Omental fat pad (tissue), 4 donors: ENCODE data around the gene MMP11. TPM values are rescaled to one million over a fixed set of nuclear protein-coding genes. Genes with fewer than 3 reads are reported as not detected.

Experiments
- ATAC-seq: fragments of 150-250 bp; one replicate; pipeline ENCODE4 v1.9.1; 2016; ENCODE audit warnings: mild to moderate bottlenecking, moderate library complexity; ENCODE audit not compliant: low FRiP score
- DNase-seq: peaks from one replicate; pipeline ENCODE4 v3.0.0-alpha.2; 2019; ENCODE audit warnings: low spot score
- total RNA-seq, 4 donors: library from RNA; depleted of rRNA; stranded (reverse); fragments of >200 nt; gene quantifications; one replicate each; pipeline ENCODE4 v1.1.0, GENCODE V29; 2016
- TF ChIP-seq, protein P1 (sequence below), 3 donors: fragments of 450-650 bp; IDR thresholded peaks; one replicate each; pipeline ENCODE4 v1.5.1; 2016 to 2017; ENCODE audit warnings: antibody characterized with exemption in 3 of 3, mild to moderate bottlenecking in 3 of 3, moderate library complexity in 2 of 3

MMP11 gene
- total RNA-seq, 4 donors from 2014 or later: 0.79 to 3.1 (median 2.1) TPM; not detected in 1

DNA sequence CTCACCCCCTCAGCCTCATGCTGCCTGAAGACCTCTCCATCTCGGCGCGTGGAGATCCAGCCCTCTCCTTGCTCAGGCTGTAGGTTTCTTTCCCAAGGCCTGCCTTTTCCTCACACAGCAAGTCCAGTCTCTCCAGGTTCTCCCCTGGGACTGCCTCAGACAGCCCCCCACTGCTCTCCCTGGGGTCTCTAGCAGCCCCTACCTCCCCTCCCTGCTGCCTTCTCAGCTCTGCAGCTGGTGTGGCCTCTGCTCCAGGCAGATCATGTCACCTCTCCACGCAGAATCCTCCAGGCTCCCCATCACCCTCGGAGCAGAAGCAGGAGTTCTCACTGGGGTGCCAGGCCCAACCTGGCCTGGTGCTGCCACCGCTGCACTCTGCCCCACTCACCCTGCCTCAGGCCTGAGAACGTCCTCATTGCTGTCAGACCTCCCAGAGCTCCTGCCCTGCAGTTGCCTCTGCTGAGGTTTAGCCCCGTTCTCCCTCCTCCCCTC, 29.3 kb downstream of the MMP11 start:
- TF ChIP-seq, protein P1, sequence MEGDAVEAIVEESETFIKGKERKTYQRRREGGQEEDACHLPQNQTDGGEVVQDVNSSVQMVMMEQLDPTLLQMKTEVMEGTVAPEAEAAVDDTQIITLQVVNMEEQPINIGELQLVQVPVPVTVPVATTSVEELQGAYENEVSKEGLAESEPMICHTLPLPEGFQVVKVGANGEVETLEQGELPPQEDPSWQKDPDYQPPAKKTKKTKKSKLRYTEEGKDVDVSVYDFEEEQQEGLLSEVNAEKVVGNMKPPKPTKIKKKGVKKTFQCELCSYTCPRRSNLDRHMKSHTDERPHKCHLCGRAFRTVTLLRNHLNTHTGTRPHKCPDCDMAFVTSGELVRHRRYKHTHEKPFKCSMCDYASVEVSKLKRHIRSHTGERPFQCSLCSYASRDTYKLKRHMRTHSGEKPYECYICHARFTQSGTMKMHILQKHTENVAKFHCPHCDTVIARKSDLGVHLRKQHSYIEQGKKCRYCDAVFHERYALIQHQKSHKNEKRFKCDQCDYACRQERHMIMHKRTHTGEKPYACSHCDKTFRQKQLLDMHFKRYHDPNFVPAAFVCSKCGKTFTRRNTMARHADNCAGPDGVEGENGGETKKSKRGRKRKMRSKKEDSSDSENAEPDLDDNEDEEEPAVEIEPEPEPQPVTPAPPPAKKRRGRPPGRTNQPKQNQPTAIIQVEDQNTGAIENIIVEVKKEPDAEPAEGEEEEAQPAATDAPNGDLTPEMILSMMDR (IDR thresholded peaks at IDR 0.05): no peak
- ATAC-seq (no peak), DNase-seq (no peak)

DNA sequence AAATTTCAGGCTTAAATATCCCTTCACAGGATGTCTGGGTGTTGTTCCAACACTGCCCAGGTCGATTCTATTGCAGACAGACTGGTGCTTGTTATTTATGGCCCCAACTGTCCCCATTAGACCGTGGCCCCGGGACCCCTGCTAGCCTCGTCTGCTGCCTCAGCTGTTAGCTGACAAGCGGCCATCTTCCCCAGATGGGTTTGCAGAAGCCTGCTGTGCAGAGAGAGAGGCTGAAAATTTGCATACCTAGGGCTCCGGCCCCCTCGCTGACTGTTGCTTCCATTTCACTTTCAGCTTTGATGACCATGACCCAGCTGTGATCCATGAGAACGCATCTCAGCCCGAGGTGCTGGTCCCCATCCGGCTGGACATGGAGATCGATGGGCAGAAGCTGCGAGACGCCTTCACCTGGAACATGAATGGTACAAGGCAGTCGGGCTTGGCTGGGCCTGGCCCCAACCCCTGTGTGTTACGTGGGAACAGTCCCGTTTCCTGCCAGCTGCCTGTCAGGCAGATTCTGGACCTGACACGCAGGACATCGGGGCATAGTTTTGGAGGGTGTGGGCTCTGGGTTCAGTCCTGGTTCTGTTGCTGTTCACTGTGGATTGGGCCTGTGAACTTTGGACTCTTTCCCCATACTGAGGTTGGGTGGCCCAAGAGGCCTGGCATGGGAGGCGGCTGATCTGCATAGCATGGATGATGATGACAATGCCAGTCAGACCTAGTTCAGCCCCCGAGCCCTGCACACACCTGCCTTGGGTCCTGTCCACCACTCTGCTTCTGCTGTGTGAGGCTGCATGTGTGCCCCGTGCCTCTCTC, 30.6 kb downstream of the MMP11 start:
- TF ChIP-seq, protein P1 (IDR thresholded peaks at IDR 0.05): no peak
- DNase-seq (no peak), ATAC-seq (no peak)

DNA sequence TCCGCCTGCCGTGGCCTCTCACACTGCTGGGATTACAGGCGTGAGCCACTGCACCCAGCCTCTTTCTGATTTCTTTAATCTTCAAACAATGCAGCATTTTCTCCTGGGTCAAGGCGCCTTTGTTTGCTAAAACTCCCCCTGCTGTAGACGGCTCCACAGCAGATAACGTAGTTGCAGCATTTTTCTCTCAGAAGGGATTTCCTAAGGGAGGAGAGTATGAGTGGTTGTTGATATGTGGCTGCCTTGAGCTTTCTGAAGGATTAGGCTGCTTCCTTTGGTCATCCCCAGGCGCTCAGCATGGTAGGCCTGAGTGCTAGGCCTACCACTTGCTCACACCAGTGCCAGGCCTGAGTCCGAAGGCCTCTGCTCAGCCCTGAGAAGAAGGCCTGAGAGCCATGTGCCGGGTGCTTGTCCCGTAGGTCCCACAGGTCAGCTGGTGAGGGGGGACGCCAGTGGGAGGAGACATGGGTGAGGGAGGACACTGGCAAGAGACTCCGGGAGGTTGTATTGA, 32.2 kb downstream of the MMP11 start:
- ATAC-seq: no peak
- DNase-seq: no peak
- TF ChIP-seq, protein P1 (IDR thresholded peaks at IDR 0.05): no peak

GRCh38 chr22:23806837-23807236, 34.2 kb downstream of the MMP11 start:
- DNase-seq: no peak
- TF ChIP-seq, protein P1 (IDR thresholded peaks at IDR 0.05): no peak

DNA sequence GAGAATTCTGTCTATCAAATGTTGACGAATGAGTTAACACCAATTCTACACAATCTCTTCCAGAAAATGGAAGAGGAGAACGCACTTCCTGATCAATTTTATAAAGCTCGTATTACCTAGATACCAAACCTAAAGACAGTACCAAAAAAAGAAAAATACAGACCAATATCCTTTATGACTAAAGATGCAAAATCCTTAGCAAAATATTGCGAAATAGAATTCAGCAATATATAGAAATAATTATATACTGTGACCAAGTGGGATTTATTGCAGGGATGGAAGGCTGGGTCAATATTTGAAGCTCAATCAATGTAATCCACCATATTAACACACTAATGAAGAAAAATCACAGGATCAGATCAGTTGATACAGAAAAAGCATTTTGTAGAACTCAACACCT, 39.7 kb downstream of the MMP11 start:
- DNase-seq (no peak), ATAC-seq (no peak)
- TF ChIP-seq, protein P1 (IDR thresholded peaks at IDR 0.05): no peak

More at GRCh38 chr22:23806837-23807236, 34.2 kb downstream of the MMP11 start:
- ATAC-seq: no peak

GRCh38 chr22:23815541-23816155, 43.0 kb downstream of the MMP11 start:
- DNase-seq: no peak
- ATAC-seq: no peak
- TF ChIP-seq, protein P1 (IDR thresholded peaks at IDR 0.05): no peak
